Neural cell (in vitro differentiated cells): ENCODE measurements around the gene PUM1. TPM values are rescaled to one million over a fixed set of nuclear protein-coding genes. Genes with fewer than 3 reads are reported as not detected.
"Not testable (repeated sequence)": the region's sequence is repeated elsewhere in the genome, so short reads cannot be mapped to it uniquely, and the experiment has no call there.

Experiments
- H2AFZ ChIP-seq: fragments of 200-600, 300-800 bp; sonication (generic), shearing (Covaris generic); 2 replicates; pipeline ENCODE4 v1.6.0; 2014; ENCODE audit warnings: low read depth, mild to moderate bottlenecking, antibody characterized with exemption, low read length, moderate library complexity
- H3F3A ChIP-seq: fragments of 200-600 bp; shearing (Covaris generic); 2 replicates; pipeline ENCODE4 v1.6.1; 2016; ENCODE audit warnings: mild to moderate bottlenecking, moderate library complexity, mixed read lengths, antibody characterized with exemption, low read length; ENCODE audit not compliant: insufficient read depth, poor library complexity, severe bottlenecking
- H3K27ac ChIP-seq: fragments of 200-600, 300-800 bp; sonication (generic), shearing (Covaris generic); 2 replicates; pipeline ENCODE4 v1.5.1; 2014; ENCODE audit warnings: mild to moderate bottlenecking, low read length, moderate library complexity
- H3K27me3 ChIP-seq: fragments of 300-800, 200-600 bp; sonication (generic), shearing (Covaris generic); 2 replicates; pipeline ENCODE4 v1.6.0; 2014; ENCODE audit warnings: mild to moderate bottlenecking, low read depth, low read length, moderate library complexity; ENCODE audit not compliant: insufficient read depth
- H3K36me3 ChIP-seq: fragments of 300-800, 200-600 bp; sonication (generic), shearing (Covaris generic); 2 replicates; pipeline ENCODE4 v1.5.1; 2014; ENCODE audit warnings: mild to moderate bottlenecking, antibody characterized with exemption, low read length, moderate library complexity; ENCODE audit not compliant: insufficient read depth
- H3K4me2 ChIP-seq: fragments of 300-800, 200-600 bp; sonication (generic), shearing (Covaris generic); 2 replicates; pipeline ENCODE4 v1.6.0; 2014; ENCODE audit warnings: mild to moderate bottlenecking, low read length
- H3K4me3 ChIP-seq: fragments of 300-800, 200-600 bp; sonication (generic), shearing (Covaris generic); 2 replicates; pipeline ENCODE4 v1.5.1; 2014; ENCODE audit warnings: mild to moderate bottlenecking, low read length, moderate library complexity
- H3K79me2 ChIP-seq: fragments of 200-600 bp; shearing (Covaris generic); replicated peaks from 2 replicates; pipeline ENCODE4 v1.6.0; 2014; ENCODE audit warnings: mild to moderate bottlenecking, low read length, moderate library complexity; ENCODE audit not compliant: insufficient read depth
- H3K9ac ChIP-seq: fragments of 300-800, 200-600 bp; sonication (generic), shearing (Covaris generic); 2 replicates; pipeline ENCODE4 v1.6.1; 2016; ENCODE audit warnings: mild to moderate bottlenecking, low read length, mixed read lengths
- H3K9me2 ChIP-seq: fragments of 200-600 bp; shearing (Covaris generic); 2 replicates; pipeline ENCODE4 v1.6.1; 2016; ENCODE audit warnings: mild to moderate bottlenecking, low read length, mixed read lengths; ENCODE audit not compliant: insufficient read depth
- H3K9me3 ChIP-seq: fragments of 200-600, 300-800 bp; sonication (generic), shearing (Covaris generic); 2 replicates; pipeline ENCODE4 v1.6.1; 2016; ENCODE audit warnings: mild to moderate bottlenecking, mixed run types, low read length, moderate library complexity, mixed read lengths
- H4K20me1 ChIP-seq: fragments of 200-600 bp; shearing (Covaris generic); 2 replicates; pipeline ENCODE4 v1.6.1; 2016; ENCODE audit warnings: mild to moderate bottlenecking, mixed run types; ENCODE audit not compliant: insufficient read depth
- CTCF ChIP-seq: fragments of 450-650 bp; IDR thresholded peaks from 2 replicates; pipeline ENCODE4 v1.5.1; 2014; ENCODE audit warnings: antibody characterized with exemption, mild to moderate bottlenecking, moderate library complexity; ENCODE audit not compliant: poor library complexity, severe bottlenecking
- EP300 ChIP-seq: fragments of 450-650 bp; conservative IDR thresholded peaks from 2 replicates; pipeline ENCODE4 v1.6.1; 2014; ENCODE audit warnings: antibody characterized with exemption, mild to moderate bottlenecking, moderate library complexity; ENCODE audit not compliant: poor library complexity, severe bottlenecking
- EZH2 ChIP-seq: fragments of 200-600, 300-800 bp; shearing (Covaris generic), sonication (generic); IDR thresholded peaks from 2 replicates; pipeline ENCODE4 v1.6.1; 2014; ENCODE audit warnings: antibody characterized with exemption, low read length, borderline replicate concordance, mild to moderate bottlenecking; ENCODE audit not compliant: insufficient read depth, poor library complexity, severe bottlenecking
- MXI1 ChIP-seq: fragments of 450-650 bp; conservative IDR thresholded peaks from 2 replicates; pipeline ENCODE4 v1.6.1; 2014; ENCODE audit warnings: antibody characterized with exemption, mild to moderate bottlenecking; ENCODE audit not compliant: poor library complexity, severe bottlenecking
- POLR2AphosphoS5 ChIP-seq: IDR thresholded peaks from 2 replicates; pipeline ENCODE4 v1.6.1; 2012
- RAD21 ChIP-seq: fragments of 450-650 bp; conservative IDR thresholded peaks from 2 replicates; pipeline ENCODE4 v1.6.1; 2014; ENCODE audit warnings: antibody characterized with exemption, mild to moderate bottlenecking, moderate library complexity
- REST ChIP-seq: IDR thresholded peaks from 2 replicates; pipeline ENCODE4 v1.6.1; 2012; ENCODE audit warnings: borderline replicate concordance
- SMC3 ChIP-seq: fragments of 450-650 bp; conservative IDR thresholded peaks from 2 replicates; pipeline ENCODE4 v1.6.1; 2014; ENCODE audit warnings: antibody characterized with exemption, mild to moderate bottlenecking, moderate library complexity; ENCODE audit not compliant: poor library complexity
- TAF1 ChIP-seq: IDR thresholded peaks from 2 replicates; pipeline ENCODE4 v1.6.1; 2012; ENCODE audit warnings: low read depth
- polyA plus RNA-seq: library from polyadenylated mRNA; depleted of rRNA; stranded (reverse); fragments of >200 nt; gene quantifications from 2 replicates; pipeline ENCODE4 v1.2.3, GENCODE V29; 2014

Gene PUM1
- polyA plus RNA-seq, 1 donor from 2014 or later, result 60.8 TPM

- Histone ChIP-seq H3F3A (no peaks in the 10 kb centered on the region), H3K4me2 (no peak overlapping the region), H3K9ac (no peak overlapping the region), H3K27ac (no peak overlapping the region), H3K9me3 (no peaks in the 10 kb centered on the region), H3K9me2 (no peaks in the 10 kb centered on the region), H4K20me1 (peaks cover 5% of the 10 kb centered on the region), H3K36me3 (peaks cover 8% of the 10 kb centered on the region), H3K4me3 (no peak overlapping the region), H3K27me3 (no peaks in the 10 kb centered on the region), H2AFZ (no peak overlapping the region), H3K79me2 (peaks cover 49% of the 10 kb centered on the region)
- no peak for TF ChIP-seq SMC3
- TF ChIP-seq EP300, result no peak
- no peak for TF ChIP-seq TAF1
- TF ChIP-seq REST, result no peak
- TF ChIP-seq RAD21, result no peak
- TF ChIP-seq MXI1, result no peak
- TF ChIP-seq CTCF, result no peak
- no peak for TF ChIP-seq EZH2
- no peak for TF ChIP-seq POLR2AphosphoS5
Measured at GRCh38 chr1:30975217-30975616, 90.3 kb downstream of the PUM1 start.

DNA sequence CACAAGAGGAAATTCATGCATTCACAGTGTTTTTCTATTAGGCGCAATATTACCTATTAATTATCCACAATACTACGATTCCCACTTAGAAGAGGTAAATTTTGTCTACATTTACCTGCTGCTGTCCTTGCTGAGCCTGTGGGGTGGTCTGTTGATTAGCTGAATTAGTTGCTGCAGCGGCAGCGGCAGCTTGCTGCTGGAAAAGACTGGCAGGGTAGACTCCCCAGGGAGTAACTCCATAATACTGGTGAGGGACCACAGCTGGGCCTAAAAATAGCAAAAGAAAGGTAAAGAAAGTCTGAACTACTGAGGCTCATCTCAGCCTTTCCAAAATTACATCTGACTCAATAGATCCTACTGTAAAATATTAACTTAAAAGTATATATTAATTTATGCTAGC is 91.0 kb downstream of the PUM1 start:
- Histone ChIP-seq H3K36me3 (peaks cover 4% of the 10 kb centered on the region), H3F3A (no peaks in the 10 kb centered on the region), H3K4me3 (peak overlapping the region; percentile 35), H3K9me2 (no peaks in the 10 kb centered on the region), H3K4me2 (no peak overlapping the region), H3K9me3 (no peaks in the 10 kb centered on the region), H3K79me2 (peaks cover 49% of the 10 kb centered on the region), H2AFZ (no peak overlapping the region), H3K27ac (no peak overlapping the region), H3K9ac (no peak overlapping the region), H3K27me3 (no peaks in the 10 kb centered on the region), H4K20me1 (peaks cover 5% of the 10 kb centered on the region)
- peak; percentile 18 for TF ChIP-seq POLR2AphosphoS5
- TF ChIP-seq EZH2, result no peak

- H3K36me3 ChIP-seq, H3K9ac ChIP-seq, H3F3A ChIP-seq, H3K27ac ChIP-seq, H3K27me3 ChIP-seq, H3K4me2 ChIP-seq, H2AFZ ChIP-seq, H4K20me1 ChIP-seq, H3K4me3 ChIP-seq, H3K9me3 ChIP-seq, H3K9me2 ChIP-seq: not testable (repeated sequence)
- H3K79me2 ChIP-seq, result peaks cover 49% of the 10 kb centered on the region
Measured at GRCh38 chr1:30972349-30972748, 93.2 kb downstream of the PUM1 start.
